Measurements from ENCODE around the gene KLHL1.

DNA sequence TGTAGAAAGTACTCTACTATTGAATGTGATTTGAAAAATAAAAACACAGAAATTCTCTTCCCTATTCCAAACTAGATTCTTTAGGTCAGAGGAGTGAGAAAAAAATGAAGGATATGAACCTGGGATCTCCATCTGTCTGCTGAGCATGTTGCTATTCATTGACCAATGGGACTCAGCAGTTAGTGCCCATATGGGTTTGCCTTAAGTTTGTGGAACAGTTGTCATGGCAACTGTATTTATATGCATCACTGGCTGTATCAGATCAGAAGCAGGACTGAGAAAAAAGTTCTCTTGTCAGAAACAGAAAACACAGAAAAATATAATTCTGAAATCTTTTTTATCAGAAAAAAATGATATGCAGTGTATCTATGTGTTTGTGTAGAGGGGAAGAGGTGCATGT is 74.0 kb downstream of the KLHL1 start:
- TF ChIP-seq CEBPB (IDR thresholded peaks at IDR 0.05; ENCODE audit: low read depth), result no peak
- no peak for TF ChIP-seq TCF7L2 (IDR thresholded peaks at IDR 0.05; ENCODE audit: borderline replicate concordance, extremely low read depth, insufficient read depth, insufficient read length)
- no peak for TF ChIP-seq EZH2phosphoT487 (IDR thresholded peaks at IDR 0.05; ENCODE audit: borderline replicate concordance)
- TF ChIP-seq SP1 (IDR thresholded peaks at IDR 0.05; ENCODE audit: low read depth), result no peak

Data from HCT116 (cell line).